GM18858 (cell line): ENCODE results near the gene SEMA3F.

Source experiments
- ATAC-seq: cut with Tn5 transposase; IDR thresholded peaks from one replicate; pipeline ENCODE4 v1.9.1; 2021; ENCODE audit not compliant: unreplicated experiment

SEMA3F gene

GRCh38 chr3:50132421-50133282, 22.5 kb upstream of the SEMA3F start:
- ATAC-seq: no peak

DNA sequence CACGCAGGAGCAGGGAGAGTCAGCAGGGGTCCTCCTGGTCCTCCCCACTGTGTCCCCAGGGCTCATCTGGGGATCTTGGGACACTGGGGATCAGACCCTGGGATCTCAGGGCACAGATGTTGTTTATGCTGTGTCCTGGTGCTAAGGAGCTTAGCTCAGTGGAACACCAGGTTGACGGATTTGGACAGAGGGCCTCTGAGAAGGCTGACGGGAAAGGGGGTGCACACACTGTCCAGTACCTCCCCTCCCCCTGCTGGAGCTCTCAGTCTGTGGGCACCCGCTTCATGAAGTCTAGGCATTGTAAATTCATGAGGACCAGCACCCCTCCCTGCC, 21.9 kb upstream of the SEMA3F start:
- ATAC-seq: no peak

- no peak for ATAC-seq
These were observed 20.8 kb upstream of the SEMA3F start for GRCh38 chr3:50134367-50134766.

- ATAC-seq: no peak
These were observed 19.2 kb upstream of the SEMA3F start for GRCh38 chr3:50135964-50136363.

DNA sequence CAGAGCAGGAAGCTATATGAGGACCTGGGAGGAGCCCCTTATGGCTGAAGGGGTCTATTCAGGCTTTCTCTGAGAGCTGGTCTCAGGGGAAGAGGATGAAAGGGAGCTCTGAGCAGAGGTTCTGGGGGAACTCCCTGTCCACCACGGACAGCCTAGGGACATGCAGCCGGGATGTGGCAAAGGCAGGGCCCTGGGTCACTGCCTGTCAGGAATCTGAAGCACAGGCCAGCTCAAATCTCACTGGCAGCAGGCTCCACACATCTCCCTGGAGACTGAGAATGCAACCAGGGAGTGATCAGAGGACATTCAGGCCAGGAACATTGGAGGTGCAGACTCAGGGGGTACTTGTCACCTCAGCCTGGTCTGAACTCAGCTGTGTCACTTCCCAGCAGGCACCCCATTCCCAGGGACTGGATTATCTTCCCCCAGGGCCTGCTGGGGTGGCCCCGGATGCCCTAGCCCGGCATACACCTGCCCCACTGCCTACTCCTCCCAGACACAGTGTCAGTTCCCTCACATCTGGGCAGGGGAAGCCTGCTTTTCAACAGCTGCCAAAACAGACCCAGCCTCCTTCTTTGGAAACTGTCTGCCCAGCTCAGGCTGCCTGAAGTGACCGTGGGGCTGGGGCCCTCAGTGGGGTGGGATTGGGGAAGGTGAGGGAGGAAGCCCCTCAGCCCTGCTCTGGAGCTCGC, 18.3 kb upstream of the SEMA3F start:
- ATAC-seq: no peak

- no peak for ATAC-seq
These were observed 17.6 kb upstream of the SEMA3F start for GRCh38 chr3:50137531-50137930.

- ATAC-seq: no peak
These were observed 16.6 kb upstream of the SEMA3F start for GRCh38 chr3:50138266-50139200.

- ATAC-seq: no peak
These were observed 15.8 kb upstream of the SEMA3F start for GRCh38 chr3:50139308-50139707.

DNA sequence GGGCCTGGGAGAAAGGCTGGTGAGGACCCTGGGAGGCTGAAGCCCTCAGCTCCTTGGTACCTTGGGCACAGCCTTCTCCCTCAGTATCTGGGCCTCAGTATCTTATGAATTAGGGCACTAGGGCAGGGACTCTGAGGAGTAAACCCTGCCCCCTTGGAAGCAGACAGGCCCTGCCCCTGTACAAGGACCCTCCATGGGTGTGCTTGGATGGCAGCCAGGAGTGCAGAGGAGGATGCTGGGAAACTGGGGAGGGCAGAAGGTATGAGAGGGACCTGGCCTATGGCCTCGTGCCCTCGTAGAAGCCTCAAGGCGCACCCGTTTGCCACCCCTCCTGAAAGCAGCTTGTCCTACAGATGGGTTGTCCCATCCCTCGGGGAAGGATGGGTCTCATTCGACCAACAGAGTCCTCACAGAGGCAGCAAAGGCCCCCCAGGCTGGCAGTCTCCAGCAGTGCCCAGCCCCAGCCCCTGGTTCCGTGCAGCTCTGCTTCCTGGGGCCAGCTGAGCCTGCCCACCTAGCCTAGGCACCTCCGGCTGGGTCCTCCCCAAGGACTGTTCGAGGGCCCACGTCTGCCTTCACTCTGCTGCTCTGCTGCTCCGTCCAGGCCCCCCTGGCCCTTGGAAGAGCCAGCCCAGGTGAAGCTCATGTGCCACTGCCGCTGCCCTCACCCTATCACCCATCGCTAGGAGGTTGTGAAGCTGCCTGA, 15.3 kb upstream of the SEMA3F start:
- no peak for ATAC-seq

DNA sequence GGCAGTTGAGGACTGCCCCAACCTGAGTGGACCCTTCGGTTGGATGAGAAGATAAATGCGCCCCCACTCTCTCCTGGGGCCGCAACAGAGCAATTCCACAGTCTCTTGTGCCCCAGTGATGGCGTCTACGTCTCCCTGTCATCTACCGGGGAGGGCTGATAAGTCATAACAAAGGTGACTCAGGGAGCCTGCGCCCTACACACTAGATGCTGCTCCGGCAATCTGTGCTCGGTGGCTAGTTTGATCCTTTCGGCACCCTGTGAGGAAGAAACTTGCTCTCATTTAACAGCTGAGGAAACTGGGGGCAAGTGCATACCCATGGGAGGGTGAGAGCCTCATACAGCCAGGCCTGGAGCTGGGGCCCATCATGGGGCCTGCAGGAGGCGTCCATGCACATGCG, 14.1 kb upstream of the SEMA3F start:
- ATAC-seq: no peak

DNA sequence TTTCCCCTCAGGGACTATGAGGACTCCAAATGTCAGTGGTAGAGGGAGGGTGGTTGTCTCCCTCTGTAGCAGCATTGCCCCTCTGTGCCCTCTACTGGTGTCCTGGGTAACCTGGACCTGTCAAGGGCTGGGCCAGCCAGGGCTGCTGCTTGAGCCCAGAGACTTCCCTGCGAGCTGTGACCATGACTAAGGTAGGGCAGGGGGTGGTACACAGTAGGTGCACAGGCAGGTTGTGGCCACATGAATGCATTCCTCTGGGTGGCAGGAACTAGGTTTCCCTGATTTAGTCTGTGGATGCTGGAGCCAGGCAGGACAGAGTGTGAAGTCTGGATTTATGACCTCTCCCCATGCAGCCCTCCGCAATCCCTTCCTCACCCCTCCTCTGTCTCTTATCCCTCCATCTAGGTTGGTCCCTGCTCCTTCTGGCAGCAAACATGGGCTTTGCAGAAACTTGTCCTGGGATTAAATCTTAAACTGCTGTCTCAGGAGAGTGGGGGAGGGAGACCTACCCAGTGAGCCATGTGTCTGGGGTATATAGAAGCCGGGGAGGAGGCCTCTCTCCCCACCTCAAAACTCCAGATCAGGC, 8.7 kb upstream of the SEMA3F start:
- no peak for ATAC-seq

DNA sequence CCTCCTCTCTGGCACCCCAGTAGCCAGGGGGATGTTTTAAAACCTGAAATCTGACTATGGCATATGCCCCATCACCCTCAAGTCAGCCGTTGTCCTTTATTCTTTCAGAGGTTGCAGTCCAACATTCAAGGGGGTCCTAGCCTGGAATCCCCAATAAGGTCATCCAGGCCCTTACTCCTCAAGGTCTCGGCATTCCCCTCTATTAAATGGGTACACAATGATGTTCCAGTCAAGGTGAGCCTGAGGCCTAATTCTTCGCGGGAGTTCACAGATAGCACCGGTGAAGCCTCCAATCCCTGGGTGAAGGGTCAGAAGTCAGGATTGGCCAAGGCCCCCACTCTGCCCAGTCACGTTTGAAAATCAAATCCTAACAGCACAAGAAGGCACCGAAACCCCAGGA, 8.1 kb upstream of the SEMA3F start:
- no peak for ATAC-seq

DNA sequence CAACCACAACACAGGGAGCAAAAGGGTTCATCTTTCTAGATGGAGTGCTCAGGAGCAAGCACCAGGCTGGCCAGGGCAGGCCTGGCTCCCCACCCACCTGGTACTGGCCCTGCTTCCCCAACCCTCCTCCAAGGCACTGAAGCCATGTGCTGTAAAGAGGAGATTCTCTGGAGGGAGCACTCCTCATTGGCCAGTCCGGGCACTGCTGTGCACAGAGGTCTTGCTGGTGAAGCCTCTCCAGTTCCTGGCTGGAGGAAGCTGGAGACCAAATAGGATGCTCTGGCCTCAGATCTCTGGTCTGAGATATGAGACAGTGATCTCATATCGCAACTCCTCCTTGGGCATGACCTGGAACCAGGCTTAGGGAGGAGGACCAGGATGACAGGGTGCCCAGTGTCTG, 7.7 kb upstream of the SEMA3F start:
- no peak for ATAC-seq

GRCh38 chr3:50147861-50148260, 7.3 kb upstream of the SEMA3F start:
- ATAC-seq: no peak

DNA sequence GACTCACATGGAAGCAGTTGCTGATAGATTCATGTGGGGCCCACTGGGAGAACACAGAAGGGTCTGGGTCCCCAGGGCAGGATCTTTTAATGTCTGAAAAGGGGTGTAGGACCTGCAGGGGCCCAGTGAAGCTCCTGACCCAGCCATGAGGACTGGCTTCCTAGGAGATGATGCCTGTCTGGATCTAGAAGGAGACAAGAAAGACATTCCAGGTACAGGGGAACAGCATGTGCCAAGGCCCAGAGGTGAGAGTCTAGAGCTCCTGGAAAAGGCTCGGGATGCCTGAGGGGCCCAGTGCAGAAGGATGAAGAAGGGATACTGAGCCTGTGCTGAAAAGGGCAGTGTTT, 4.7 kb upstream of the SEMA3F start:
- ATAC-seq: no peak

- no peak for ATAC-seq
These were observed 4.0 kb upstream of the SEMA3F start for GRCh38 chr3:50150863-50151686.

GRCh38 chr3:50151728-50152127, 3.4 kb upstream of the SEMA3F start:
- no peak for ATAC-seq

DNA sequence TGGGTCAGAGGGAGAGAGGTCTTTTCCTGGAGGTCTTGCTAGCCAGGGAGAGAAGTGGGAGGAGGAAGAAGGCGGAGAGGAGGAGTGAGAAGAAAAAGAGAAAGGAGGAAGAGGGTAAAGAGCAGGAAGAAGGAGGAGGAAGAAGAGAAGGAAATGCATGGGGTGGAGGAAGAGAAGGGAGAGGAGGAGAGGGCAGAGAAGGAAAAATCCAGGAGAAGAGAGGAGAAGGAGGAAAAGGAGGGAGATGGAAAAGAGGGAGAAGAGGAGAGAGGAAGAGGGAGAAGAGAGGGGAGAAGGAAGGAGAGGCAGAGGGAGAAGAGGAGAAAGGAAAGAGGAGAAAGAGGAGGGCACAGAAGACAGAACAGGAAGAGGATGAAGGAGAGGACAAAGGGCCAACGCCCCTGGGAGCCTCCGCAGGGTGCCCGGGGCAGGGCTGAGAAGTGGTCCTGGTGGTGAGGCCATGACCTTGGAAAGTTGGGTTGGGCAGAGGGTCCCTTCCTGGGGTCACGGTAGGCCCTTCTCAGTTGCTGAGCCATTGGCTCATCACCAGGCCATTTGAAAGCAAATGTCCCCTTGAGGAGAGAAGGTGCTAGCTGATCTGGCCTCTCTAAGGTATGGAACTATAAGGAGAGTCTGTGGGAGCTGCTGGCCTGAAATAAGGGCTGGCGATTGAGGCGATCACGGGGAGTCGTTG, 1.2 kb upstream of the SEMA3F start:
- no peak for ATAC-seq

GRCh38 chr3:50154476-50154839, 666 bp upstream of the SEMA3F start:
- ATAC-seq: no peak
